A673 (cell line): ENCODE measurements around the gene KREMEN1. TPM values are rescaled to one million over a fixed set of nuclear protein-coding genes. Genes with fewer than 3 reads are reported as not detected.

ENCODE experiments used
- BruUV-seq: library from RNA; stranded (reverse); fragments of 400-500 nt; replicated peaks from 2 replicates; lab custom pipeline; 2021; lab: Mats Ljungman, UMichigan
- CTCF ChIA-PET: fragments of 300-600 bp; sonication (Branson Sonifier 250); formaldehyde crosslinking; loops from one replicate; lab custom pipeline; 2022; ENCODE audit warnings: antibody characterized with exemption; lab: Charles Lee
- POLR2A ChIA-PET: fragments of 300-600 bp; sonication (Branson Sonifier 250); formaldehyde crosslinking; loops from one replicate; lab custom pipeline; 2022; ENCODE audit warnings: antibody characterized with exemption; ENCODE audit not compliant: low non-redundant PET; lab: Charles Lee
- DNase-seq: peaks from one replicate; pipeline ENCODE4 v3.0.0-alpha.2; 2015; ENCODE audit warnings: low spot score
- H3K27ac ChIP-seq: fragments of 200-600 bp; sonication (generic); 2 replicates; pipeline ENCODE4 v1.5.1; 2016; ENCODE audit warnings: mixed run types, low read depth, mild to moderate bottlenecking, mixed read lengths, antibody characterized with exemption, low read length; ENCODE audit not compliant: poor library complexity, severe bottlenecking
- H3K27me3 ChIP-seq: fragments of 200-600 bp; sonication (generic); replicated peaks from 2 replicates; pipeline ENCODE4 v1.6.1; 2017; ENCODE audit warnings: mixed run types, low read depth, mild to moderate bottlenecking, mixed read lengths, antibody characterized with exemption, low read length; ENCODE audit not compliant: insufficient read depth, poor library complexity
- H3K36me3 ChIP-seq: fragments of 200-600 bp; sonication (generic); 2 replicates; pipeline ENCODE4 v1.6.1; 2016; ENCODE audit warnings: mixed run types, mild to moderate bottlenecking, mixed read lengths, antibody characterized with exemption, low read length; ENCODE audit not compliant: insufficient read depth, poor library complexity, severe bottlenecking
- H3K4me1 ChIP-seq: fragments of 200-600 bp; sonication (generic); 2 replicates; pipeline ENCODE4 v1.6.1; 2017; ENCODE audit warnings: mixed run types, mild to moderate bottlenecking, mixed read lengths, antibody characterized with exemption, low read length; ENCODE audit not compliant: insufficient read depth, poor library complexity, severe bottlenecking
- H3K4me3 ChIP-seq: fragments of 200-600 bp; sonication (generic); 2 replicates; pipeline ENCODE4 v1.5.1; 2016; ENCODE audit warnings: low read depth, mixed run types, mild to moderate bottlenecking, mixed read lengths, low read length; ENCODE audit not compliant: poor library complexity, severe bottlenecking
- H3K9me3 ChIP-seq: fragments of 200-600 bp; sonication (generic); 2 replicates; pipeline ENCODE4 v1.6.1; 2016; ENCODE audit warnings: mixed run types, low read depth, mild to moderate bottlenecking, mixed read lengths, antibody characterized with exemption, low read length; ENCODE audit not compliant: poor library complexity, severe bottlenecking
- CTCF ChIP-seq: fragments of 300-800, 200-600 bp; sonication (generic); conservative IDR thresholded peaks from 2 replicates; pipeline ENCODE4 v1.5.1; 2017; ENCODE audit warnings: low read depth, mild to moderate bottlenecking, antibody characterized with exemption, low read length, moderate library complexity, mixed read lengths
- EZH2 ChIP-seq: fragments of 200-600 bp; sonication (generic); IDR thresholded peaks from 2 replicates; pipeline ENCODE4 v1.6.1; 2017; ENCODE audit warnings: borderline replicate concordance, low read depth, mild to moderate bottlenecking, mixed read lengths, antibody characterized with exemption, low read length; ENCODE audit not compliant: poor library complexity, severe bottlenecking
- intact Hi-C: fragments of 100-400 bp; cut with micrococcal nuclease; formaldehyde crosslinking; loops from one replicate; pipeline ENCODE4 v1.10.0; 2022; ENCODE audit not compliant: unreplicated experiment
- total RNA-seq: library from RNA; stranded (reverse); gene quantifications from 2 replicates; pipeline ENCODE4 v1.2.3, GENCODE V29; 2021

KREMEN1 gene
- total RNA-seq, 1 experiment from 2014 or later, result 4.2 TPM

GRCh38 chr22:29129808-29130140 is 56.9 kb downstream of the KREMEN1 start:
- no peaks in the 10 kb centered on the region for H3K4me1 ChIP-seq
- TF ChIP-seq EZH2, result no peak
- TF ChIP-seq CTCF, result no peak
- ChIA-PET POLR2A (no interaction called here), CTCF (no interaction called here)
- H3K9me3 ChIP-seq, result no peaks in the 10 kb centered on the region
- H3K4me3 ChIP-seq, result no peak overlapping the region
- intact Hi-C loops, result no loop called here
- DNase-seq, result no peak
- H3K36me3 ChIP-seq, result no peaks in the 10 kb centered on the region
- no peak overlapping the region for H3K27ac ChIP-seq
- no TSS peak for BruUV-seq
- H3K27me3 ChIP-seq, result no peaks in the 10 kb centered on the region

- POLR2A ChIA-PET, result no interaction called here
- DNase-seq, result no peak
- Histone ChIP-seq H3K27me3 (no peaks in the 10 kb centered on the region), H3K4me1 (no peaks in the 10 kb centered on the region), H3K27ac (no peak overlapping the region), H3K36me3 (no peaks in the 10 kb centered on the region), H3K4me3 (no peak overlapping the region), H3K9me3 (no peaks in the 10 kb centered on the region)
- intact Hi-C loops, result no loop called here
- no TSS peak for BruUV-seq
- TF ChIP-seq CTCF, result no peak
- TF ChIP-seq EZH2, result no peak
- CTCF ChIA-PET, result no interaction called here
Observed at GRCh38 chr22:29130476-29130875, 57.6 kb downstream of the KREMEN1 start.

- Histone ChIP-seq H3K36me3 (no peaks in the 10 kb centered on the region), H3K9me3 (no peaks in the 10 kb centered on the region), H3K4me3 (no peak overlapping the region), H3K4me1 (no peaks in the 10 kb centered on the region), H3K27ac (no peak overlapping the region), H3K27me3 (no peaks in the 10 kb centered on the region)
- TF ChIP-seq EZH2 (no peak), CTCF (no peak)
- BruUV-seq, result no TSS peak
- intact Hi-C loops, result no loop called here
- ChIA-PET POLR2A (no interaction called here), CTCF (interaction anchor here (0.7 to 1.3 kb wide), 2 partner anchors 20 to 1633 kb away, joined by 3 read pairs; no protein-coding TSS in a partner anchor)
- no peak for DNase-seq
Observed at GRCh38 chr22:29133603-29134133, 60.8 kb downstream of the KREMEN1 start.
